Thyroid gland (tissue), 4 donors: ENCODE data around the gene MYH8.

Experiments
- POLR2A ChIP-seq, 2 donors: fragments of 450-650 bp; IDR thresholded peaks; one replicate each; pipeline ENCODE4 v1.6.1; 2017; ENCODE audit warnings: antibody characterized with exemption in 2 of 2, mild to moderate bottlenecking in 2 of 2, moderate library complexity in 1 of 2
- TF ChIP-seq, protein P1 (sequence below), 6 experiments: fragments of 200-600 bp in 3 of 6; fragments of 450-650 bp in 3 of 6; sonication (generic) in 3 of 6; IDR thresholded peaks; one replicate each; pipeline ENCODE4 v1.5.1; 2016 to 2019; ENCODE audit warnings: antibody characterized with exemption in 6 of 6, mild to moderate bottlenecking in 2 of 6, inconsistent platforms in 1 of 6, moderate library complexity in 1 of 6

GRCh38 chr17:10344816-10345215 is 76.9 kb downstream of the MYH8 start:
- TF ChIP-seq, protein P1, sequence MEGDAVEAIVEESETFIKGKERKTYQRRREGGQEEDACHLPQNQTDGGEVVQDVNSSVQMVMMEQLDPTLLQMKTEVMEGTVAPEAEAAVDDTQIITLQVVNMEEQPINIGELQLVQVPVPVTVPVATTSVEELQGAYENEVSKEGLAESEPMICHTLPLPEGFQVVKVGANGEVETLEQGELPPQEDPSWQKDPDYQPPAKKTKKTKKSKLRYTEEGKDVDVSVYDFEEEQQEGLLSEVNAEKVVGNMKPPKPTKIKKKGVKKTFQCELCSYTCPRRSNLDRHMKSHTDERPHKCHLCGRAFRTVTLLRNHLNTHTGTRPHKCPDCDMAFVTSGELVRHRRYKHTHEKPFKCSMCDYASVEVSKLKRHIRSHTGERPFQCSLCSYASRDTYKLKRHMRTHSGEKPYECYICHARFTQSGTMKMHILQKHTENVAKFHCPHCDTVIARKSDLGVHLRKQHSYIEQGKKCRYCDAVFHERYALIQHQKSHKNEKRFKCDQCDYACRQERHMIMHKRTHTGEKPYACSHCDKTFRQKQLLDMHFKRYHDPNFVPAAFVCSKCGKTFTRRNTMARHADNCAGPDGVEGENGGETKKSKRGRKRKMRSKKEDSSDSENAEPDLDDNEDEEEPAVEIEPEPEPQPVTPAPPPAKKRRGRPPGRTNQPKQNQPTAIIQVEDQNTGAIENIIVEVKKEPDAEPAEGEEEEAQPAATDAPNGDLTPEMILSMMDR (IDR thresholded peaks at IDR 0.05) = no peak
- TF ChIP-seq POLR2A (IDR thresholded peaks at IDR 0.05) = no peak
